ENCODE measurements around the gene REEP3.

Gene REEP3

DNA sequence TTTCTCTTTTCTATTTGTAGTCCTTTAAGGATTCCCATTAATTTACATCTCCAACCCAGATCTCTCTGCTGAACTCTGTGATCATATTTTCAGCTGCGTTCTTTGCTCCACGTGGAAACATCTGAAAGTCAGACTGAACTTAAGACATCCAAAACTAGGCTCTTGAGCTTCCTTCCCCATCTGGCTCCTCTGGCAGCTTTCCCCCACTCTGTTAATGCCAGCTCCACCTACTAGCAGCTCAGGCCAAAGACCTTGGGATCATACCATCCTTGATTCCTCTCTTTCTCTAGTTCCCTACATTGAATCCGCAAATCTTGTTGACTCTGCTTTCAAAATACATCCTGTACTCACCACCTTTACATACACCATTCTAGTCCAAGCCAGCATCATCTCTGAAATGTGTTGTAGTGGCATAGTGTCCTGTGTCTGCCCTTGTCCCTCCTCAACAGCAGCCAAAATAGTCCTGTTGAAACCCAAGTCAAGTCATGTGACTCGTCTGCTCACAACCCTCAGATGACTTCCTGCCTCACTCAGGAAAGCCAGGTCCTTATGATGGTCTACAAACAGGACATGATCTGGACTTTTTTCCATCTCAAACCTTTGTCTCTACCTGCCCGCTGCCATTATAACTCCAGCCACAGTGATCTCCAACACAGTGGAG is 7.0 kb downstream of the REEP3 start:
- Histone ChIP-seq H3K4me3 (ENCODE audit: low read depth, low read length) (no peak overlapping the region), H3K27ac (ENCODE audit: low read depth, low read length) (no peak overlapping the region), H3K4me1 (ENCODE audit: control insufficient read depth, insufficient read depth, low read length) (peaks cover 3% of the 10 kb centered on the region; the same call in 1 of the 2 replicates), H3K27me3 (ENCODE audit: control insufficient read depth, insufficient read depth, low read length) (no peaks in the 10 kb centered on the region), H3K9ac (ENCODE audit: low read length) (no peak overlapping the region), H3K36me3 (ENCODE audit: control insufficient read depth, insufficient read depth, low read length) (peaks cover 8% of the 10 kb centered on the region), H3K9me3 (ENCODE audit: control insufficient read depth, insufficient read depth, low read depth, low read length) (no peaks in the 10 kb centered on the region)

DNA sequence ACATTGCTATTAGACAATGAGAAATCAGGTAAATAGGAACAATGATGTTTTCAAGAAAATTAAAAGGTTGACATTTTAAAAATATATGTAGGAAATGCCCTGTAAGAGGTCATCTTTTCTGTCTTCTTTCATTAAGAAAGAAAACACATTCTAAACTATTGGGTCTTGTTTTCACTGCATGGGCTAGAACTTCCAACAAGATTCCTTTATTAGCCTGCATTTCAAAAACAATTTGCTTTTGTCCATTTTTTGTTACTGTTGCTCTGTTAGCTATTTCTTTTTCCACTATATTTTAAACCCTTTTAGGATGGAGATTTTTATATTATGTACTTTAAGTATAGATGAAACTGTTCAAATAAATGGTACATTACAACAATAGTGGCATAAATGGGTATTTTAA is 9.2 kb downstream of the REEP3 start:
- Histone ChIP-seq H3K9ac (ENCODE audit: low read length) (no peak overlapping the region), H3K4me1 (ENCODE audit: control insufficient read depth, insufficient read depth, low read length) (no peaks in the 10 kb centered on the region), H3K27ac (ENCODE audit: low read depth, low read length) (no peak overlapping the region), H3K4me3 (ENCODE audit: low read depth, low read length) (no peak overlapping the region), H3K9me3 (ENCODE audit: control insufficient read depth, insufficient read depth, low read depth, low read length) (no peaks in the 10 kb centered on the region), H3K36me3 (ENCODE audit: control insufficient read depth, insufficient read depth, low read length) (peaks cover 8% of the 10 kb centered on the region), H3K27me3 (ENCODE audit: control insufficient read depth, insufficient read depth, low read length) (no peaks in the 10 kb centered on the region)

DNA sequence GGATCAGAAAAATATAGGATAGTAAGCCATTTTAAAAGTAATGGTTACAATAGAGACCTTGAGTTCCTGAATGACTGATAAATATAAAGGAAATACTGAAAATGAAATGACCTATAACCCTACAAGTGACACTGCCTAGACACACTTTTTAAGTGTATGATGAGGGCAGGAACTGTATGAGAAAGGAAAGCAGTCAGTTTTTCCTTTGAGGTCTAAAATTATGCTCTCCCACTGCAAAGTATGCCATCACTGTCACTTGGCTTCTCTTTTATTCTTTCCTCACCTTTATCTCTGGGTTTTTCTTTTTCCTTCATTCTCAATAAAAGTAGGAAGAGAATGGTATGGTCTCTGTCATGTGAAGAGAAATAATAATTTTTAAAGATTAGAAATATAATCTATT is 13.5 kb downstream of the REEP3 start:
- Histone ChIP-seq H3K27me3 (ENCODE audit: control insufficient read depth, insufficient read depth, low read length) (no peaks in the 10 kb centered on the region), H3K4me1 (ENCODE audit: control insufficient read depth, insufficient read depth, low read length) (no peaks in the 10 kb centered on the region), H3K9ac (ENCODE audit: low read length) (no peak overlapping the region), H3K4me3 (ENCODE audit: low read depth, low read length) (no peak overlapping the region), H3K27ac (ENCODE audit: low read depth, low read length) (no peak overlapping the region), H3K9me3 (ENCODE audit: control insufficient read depth, insufficient read depth, low read depth, low read length) (no peaks in the 10 kb centered on the region), H3K36me3 (ENCODE audit: control insufficient read depth, insufficient read depth, low read length) (no peaks in the 10 kb centered on the region)

DNA sequence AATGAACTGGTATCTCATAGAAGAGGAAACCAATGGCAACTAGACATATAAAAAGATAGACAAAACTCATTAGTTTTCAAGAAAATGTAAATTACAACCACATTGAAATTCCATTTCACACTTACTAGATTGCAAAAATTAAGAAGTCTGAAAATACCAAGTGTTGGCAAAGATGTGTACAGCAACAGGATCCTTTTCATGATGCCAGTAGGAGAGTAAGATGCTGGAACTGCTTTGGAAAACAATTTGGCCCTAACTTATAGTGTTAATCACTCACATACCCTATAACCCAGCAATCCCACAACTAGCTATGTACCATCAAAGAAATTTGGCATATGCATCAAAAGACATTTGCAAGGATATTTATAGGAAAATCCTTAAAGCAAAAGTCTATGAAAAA is 15.5 kb downstream of the REEP3 start:
- no peaks in the 10 kb centered on the region for H3K4me1 ChIP-seq (ENCODE audit: control insufficient read depth, insufficient read depth, low read length)
- no peak overlapping the region for H3K4me3 ChIP-seq (ENCODE audit: low read depth, low read length)
- no peaks in the 10 kb centered on the region for H3K27me3 ChIP-seq (ENCODE audit: control insufficient read depth, insufficient read depth, low read length)
- no peaks in the 10 kb centered on the region for H3K9me3 ChIP-seq (ENCODE audit: control insufficient read depth, insufficient read depth, low read depth, low read length)
- no peak overlapping the region for H3K9ac ChIP-seq (ENCODE audit: low read length)
- H3K36me3 ChIP-seq (ENCODE audit: control insufficient read depth, insufficient read depth, low read length), result no peaks in the 10 kb centered on the region
- no peak overlapping the region for H3K27ac ChIP-seq (ENCODE audit: low read depth, low read length)

DNA sequence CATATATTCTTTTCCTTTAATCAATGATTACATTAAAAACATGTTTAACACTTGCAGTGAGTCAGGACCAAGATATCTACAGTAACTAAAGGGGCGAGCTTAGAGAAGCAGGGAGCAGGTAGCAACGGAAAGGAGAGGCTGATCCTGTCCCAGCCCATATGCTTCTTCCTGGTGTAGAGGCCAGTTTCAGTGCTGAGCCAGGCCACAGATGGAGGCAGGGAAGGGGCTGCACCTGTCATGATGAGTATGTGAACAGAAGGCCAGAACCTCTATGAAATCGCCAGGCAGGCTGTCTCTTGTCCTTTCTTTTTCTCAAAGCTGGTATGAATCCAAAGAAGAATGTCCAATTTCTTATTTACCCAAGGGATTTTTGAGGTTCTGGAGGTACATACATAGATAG is 16.3 kb downstream of the REEP3 start:
- Histone ChIP-seq H3K9me3 (ENCODE audit: control insufficient read depth, insufficient read depth, low read depth, low read length) (no peaks in the 10 kb centered on the region), H3K9ac (ENCODE audit: low read length) (no peak overlapping the region), H3K27me3 (ENCODE audit: control insufficient read depth, insufficient read depth, low read length) (no peaks in the 10 kb centered on the region), H3K36me3 (ENCODE audit: control insufficient read depth, insufficient read depth, low read length) (no peaks in the 10 kb centered on the region), H3K4me3 (ENCODE audit: low read depth, low read length) (no peak overlapping the region), H3K27ac (ENCODE audit: low read depth, low read length) (no peak overlapping the region), H3K4me1 (ENCODE audit: control insufficient read depth, insufficient read depth, low read length) (no peaks in the 10 kb centered on the region)

DNA sequence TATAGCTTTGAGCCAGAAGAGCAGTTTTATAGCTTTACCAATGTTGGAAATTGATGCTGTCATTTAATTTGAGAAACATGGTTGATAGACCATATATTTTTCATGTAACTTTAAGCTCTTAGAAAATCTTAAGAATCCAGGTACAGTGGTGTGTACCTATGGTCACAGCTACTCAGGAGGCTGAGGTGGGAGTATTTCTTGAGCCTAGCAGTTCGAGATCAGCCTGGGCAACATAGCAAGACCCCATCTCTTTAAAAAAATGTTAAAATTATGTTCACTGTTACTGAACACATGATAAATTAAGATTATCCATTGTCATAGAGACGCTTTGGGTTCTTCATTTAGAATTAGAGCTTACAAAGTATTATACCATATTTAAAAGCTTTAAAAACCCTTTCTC is 18.2 kb downstream of the REEP3 start:
- H3K9ac ChIP-seq (ENCODE audit: low read length), result no peak overlapping the region
- H3K4me3 ChIP-seq (ENCODE audit: low read depth, low read length), result no peak overlapping the region
- no peaks in the 10 kb centered on the region for H3K27me3 ChIP-seq (ENCODE audit: control insufficient read depth, insufficient read depth, low read length)
- H3K27ac ChIP-seq (ENCODE audit: low read depth, low read length), result no peak overlapping the region
- 0 out of 2 replicates have a peak, but pooled peaks cover 3% of the 10 kb centered on the region for H3K4me1 ChIP-seq (ENCODE audit: control insufficient read depth, insufficient read depth, low read length)
- H3K9me3 ChIP-seq (ENCODE audit: control insufficient read depth, insufficient read depth, low read depth, low read length), result no peaks in the 10 kb centered on the region
- no peaks in the 10 kb centered on the region for H3K36me3 ChIP-seq (ENCODE audit: control insufficient read depth, insufficient read depth, low read length)

DNA sequence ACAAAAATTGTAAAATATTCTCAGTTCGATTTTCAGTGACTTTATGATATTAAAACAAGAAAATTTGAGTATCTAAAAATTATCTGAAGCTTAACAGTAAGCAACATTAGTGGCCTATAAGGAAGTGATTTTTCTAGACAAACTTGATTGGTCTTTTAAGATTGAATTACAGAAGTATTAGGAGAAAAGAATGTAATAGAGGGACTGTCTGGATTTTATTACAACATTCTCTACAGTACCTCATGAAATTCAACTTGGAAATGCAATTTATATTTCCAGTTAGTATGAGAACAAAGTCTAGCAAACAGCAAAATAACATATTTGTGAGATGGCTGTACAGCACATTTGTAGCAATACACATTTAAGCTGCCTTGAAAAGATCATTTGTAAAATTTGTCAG is 18.8 kb downstream of the REEP3 start:
- Histone ChIP-seq H3K4me3 (ENCODE audit: low read depth, low read length) (no peak overlapping the region), H3K27me3 (ENCODE audit: control insufficient read depth, insufficient read depth, low read length) (no peaks in the 10 kb centered on the region), H3K4me1 (ENCODE audit: control insufficient read depth, insufficient read depth, low read length) (0 out of 2 replicates have a peak, but pooled peaks cover 6% of the 10 kb centered on the region), H3K36me3 (ENCODE audit: control insufficient read depth, insufficient read depth, low read length) (no peaks in the 10 kb centered on the region), H3K27ac (ENCODE audit: low read depth, low read length) (no peak overlapping the region), H3K9me3 (ENCODE audit: control insufficient read depth, insufficient read depth, low read depth, low read length) (no peaks in the 10 kb centered on the region), H3K9ac (ENCODE audit: low read length) (no peak overlapping the region)

DNA sequence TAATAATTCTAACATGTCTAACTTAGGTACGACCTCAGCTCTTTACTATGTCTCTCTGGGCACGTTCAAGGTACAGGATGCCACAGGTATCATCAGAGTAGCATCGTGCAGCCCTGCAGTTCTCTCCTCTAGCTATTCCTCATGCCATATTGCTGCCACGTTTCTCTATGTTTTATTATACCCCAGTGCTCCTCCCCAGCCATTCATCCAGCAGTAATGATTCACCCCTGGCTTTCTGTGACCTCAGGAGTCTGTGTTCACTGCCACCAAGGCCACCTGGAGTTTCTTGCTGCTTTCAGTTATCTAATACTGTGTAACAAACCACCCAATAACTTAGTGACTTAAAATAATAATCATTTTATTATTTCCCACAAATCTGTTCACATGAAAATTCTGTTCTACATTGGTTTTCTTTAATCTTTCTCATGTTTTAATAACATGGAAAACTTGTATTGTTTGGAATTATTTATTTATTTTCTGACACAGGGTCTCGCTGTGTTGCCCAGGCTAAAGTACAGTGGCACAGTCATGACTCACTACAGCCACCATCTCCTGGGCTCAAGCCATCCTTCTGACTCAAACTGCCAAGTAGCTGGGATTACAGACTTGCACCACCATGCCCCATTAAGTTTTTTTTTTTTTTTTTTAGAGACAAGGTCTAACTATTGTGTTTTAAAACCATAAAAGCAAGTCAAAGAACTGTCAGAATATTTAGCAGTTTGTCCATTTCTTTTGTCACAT is 21.8 kb downstream of the REEP3 start:
- Histone ChIP-seq H3K27me3 (ENCODE audit: control insufficient read depth, insufficient read depth, low read length) (no peaks in the 10 kb centered on the region), H3K36me3 (ENCODE audit: control insufficient read depth, insufficient read depth, low read length) (no peaks in the 10 kb centered on the region), H3K27ac (ENCODE audit: low read depth, low read length) (no peak overlapping the region), H3K9me3 (ENCODE audit: control insufficient read depth, insufficient read depth, low read depth, low read length) (no peaks in the 10 kb centered on the region), H3K4me3 (ENCODE audit: low read depth, low read length) (no peak overlapping the region), H3K9ac (ENCODE audit: low read length) (no peak overlapping the region), H3K4me1 (ENCODE audit: control insufficient read depth, insufficient read depth, low read length) (0 out of 2 replicates have a peak, but pooled peaks cover 6% of the 10 kb centered on the region)

DNA sequence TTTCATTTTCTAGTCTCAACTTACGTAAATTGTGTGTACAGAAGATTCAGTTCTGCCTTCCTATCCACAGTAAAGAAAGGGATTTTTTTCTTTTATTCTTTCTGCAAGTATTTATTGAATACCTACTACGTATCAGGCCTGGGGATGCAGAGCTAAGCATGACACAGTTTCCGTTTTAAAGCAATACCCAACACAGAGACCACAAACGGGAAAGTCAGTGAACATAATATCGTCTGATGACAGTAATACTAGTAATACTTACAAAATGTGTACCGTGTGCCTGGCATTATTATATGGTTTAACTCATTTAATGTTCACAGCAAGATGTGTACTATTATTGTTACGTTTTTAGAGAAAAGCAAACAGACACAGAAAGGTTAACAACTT is 22.4 kb downstream of the REEP3 start:
- no peak overlapping the region for H3K27ac ChIP-seq (ENCODE audit: low read depth, low read length)
- H3K9me3 ChIP-seq (ENCODE audit: control insufficient read depth, insufficient read depth, low read depth, low read length), result no peaks in the 10 kb centered on the region
- no peaks in the 10 kb centered on the region for H3K27me3 ChIP-seq (ENCODE audit: control insufficient read depth, insufficient read depth, low read length)
- no peaks in the 10 kb centered on the region for H3K36me3 ChIP-seq (ENCODE audit: control insufficient read depth, insufficient read depth, low read length)
- no peak overlapping the region for H3K9ac ChIP-seq (ENCODE audit: low read length)
- H3K4me3 ChIP-seq (ENCODE audit: low read depth, low read length), result no peak overlapping the region
- 0 out of 2 replicates have a peak, but pooled peaks cover 6% of the 10 kb centered on the region for H3K4me1 ChIP-seq (ENCODE audit: control insufficient read depth, insufficient read depth, low read length)

DNA sequence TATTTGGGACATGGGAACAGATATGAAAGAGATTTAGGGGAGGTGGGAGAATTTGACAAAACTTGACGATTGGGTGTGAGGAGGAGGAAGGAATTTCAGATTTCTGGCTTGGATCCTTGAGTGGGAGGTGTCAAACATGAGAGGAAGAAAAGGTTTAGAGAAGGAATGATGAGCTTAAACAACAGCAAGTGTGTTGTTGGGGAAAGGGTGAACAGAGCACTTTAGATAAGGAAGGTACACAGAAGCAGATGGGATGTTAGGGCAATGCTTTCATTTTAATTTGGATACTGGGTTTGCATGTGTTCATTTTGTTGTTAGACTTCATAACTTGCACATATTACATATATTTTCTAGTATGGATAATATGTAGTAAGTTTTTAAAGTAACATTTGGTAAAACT is 23.2 kb downstream of the REEP3 start:
- H3K4me1 ChIP-seq (ENCODE audit: control insufficient read depth, insufficient read depth, low read length), result 0 out of 2 replicates have a peak, but pooled peaks cover 6% of the 10 kb centered on the region
- no peak overlapping the region for H3K27ac ChIP-seq (ENCODE audit: low read depth, low read length)
- H3K4me3 ChIP-seq (ENCODE audit: low read depth, low read length), result no peak overlapping the region
- no peaks in the 10 kb centered on the region for H3K9me3 ChIP-seq (ENCODE audit: control insufficient read depth, insufficient read depth, low read depth, low read length)
- no peak overlapping the region for H3K9ac ChIP-seq (ENCODE audit: low read length)
- H3K36me3 ChIP-seq (ENCODE audit: control insufficient read depth, insufficient read depth, low read length), result no peaks in the 10 kb centered on the region
- no peaks in the 10 kb centered on the region for H3K27me3 ChIP-seq (ENCODE audit: control insufficient read depth, insufficient read depth, low read length)

DNA sequence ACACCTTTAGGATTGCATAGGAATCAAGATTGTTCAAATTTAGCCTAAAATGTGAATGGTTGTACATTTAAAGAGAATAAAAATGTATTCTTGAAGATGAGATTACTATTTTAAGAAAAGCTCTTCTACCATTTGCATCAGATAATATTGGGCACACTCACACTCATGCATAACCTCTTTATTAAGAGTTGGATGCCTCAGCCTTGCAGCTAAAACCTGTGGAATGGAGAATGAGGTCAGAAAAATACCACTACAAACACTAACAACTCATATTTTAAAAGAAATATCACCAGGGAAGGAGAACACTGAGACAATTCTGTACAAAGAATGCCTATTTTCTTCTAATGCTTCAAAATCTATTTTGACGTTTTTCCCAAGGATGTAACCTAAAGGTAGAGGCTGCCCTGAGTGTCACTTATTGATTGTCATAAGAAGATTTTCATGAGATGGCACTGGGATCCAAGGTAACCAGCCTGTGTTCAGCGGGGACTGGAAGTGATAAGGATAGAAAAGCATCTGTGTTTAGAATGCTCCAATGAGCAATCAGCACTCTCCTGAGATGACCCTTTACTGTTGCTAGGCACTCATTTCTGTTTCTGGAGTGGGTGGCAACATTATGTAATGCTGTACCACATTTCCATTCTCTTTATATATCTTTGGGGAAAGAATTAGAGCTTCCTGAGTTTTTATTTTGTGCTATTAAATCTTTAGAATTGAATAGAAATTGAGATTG is 26.6 kb downstream of the REEP3 start:
- 0 out of 2 replicates have a peak, but pooled peaks cover 6% of the 10 kb centered on the region for H3K4me1 ChIP-seq (ENCODE audit: control insufficient read depth, insufficient read depth, low read length)

More for the DNA sequence above, 26.6 kb downstream of the REEP3 start:
- H3K27ac ChIP-seq (ENCODE audit: low read depth, low read length), result no peak overlapping the region
- H3K9me3 ChIP-seq (ENCODE audit: control insufficient read depth, insufficient read depth, low read depth, low read length), result no peaks in the 10 kb centered on the region
- H3K9ac ChIP-seq (ENCODE audit: low read length), result no peak overlapping the region
- H3K36me3 ChIP-seq (ENCODE audit: control insufficient read depth, insufficient read depth, low read length), result no peaks in the 10 kb centered on the region
- no peak overlapping the region for H3K4me3 ChIP-seq (ENCODE audit: low read depth, low read length)
- H3K27me3 ChIP-seq (ENCODE audit: control insufficient read depth, insufficient read depth, low read length), result no peaks in the 10 kb centered on the region

Data from HUES6 (cell line).